GM20000 (cell line): ENCODE data around the gene OR10A6.

Experiments
- DNase-seq: peaks from one replicate; pipeline ENCODE4 v3.0.0; 2012; ENCODE audit warnings: low spot score
- TF ChIP-seq, protein P1 (sequence below): IDR thresholded peaks from 2 replicates; pipeline ENCODE4 v1.5.1; 2012; ENCODE audit warnings: mild to moderate bottlenecking, control low read depth; ENCODE audit errors: extremely low read depth, missing control alignments

Gene OR10A6

DNA sequence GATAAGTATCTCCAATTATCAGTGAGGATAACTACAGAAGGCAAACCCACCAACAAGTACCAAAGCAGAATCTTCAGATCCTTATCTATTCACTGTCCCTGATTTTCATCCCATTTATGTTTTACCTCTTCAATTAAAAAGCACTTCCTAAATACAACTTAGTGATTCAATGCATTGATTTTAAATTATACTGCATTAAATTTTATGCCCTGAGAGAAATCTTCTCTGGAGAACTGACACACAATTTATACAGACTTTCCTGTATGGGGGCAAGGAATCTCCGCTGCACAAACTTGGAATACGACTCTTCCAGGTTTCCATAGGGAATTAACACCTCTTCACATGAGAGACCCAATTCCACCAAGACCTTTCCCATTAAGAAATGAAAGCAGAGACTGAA is 10.5 kb upstream of the OR10A6 start, which contains the start of gene OR10A3:
TSS of gene OR10A3 (minus strand) at position 101 of the 400 bp plus-strand sequence. CDS start 2,188 bp downstream, outside the sequence.
- no peak for DNase-seq

GRCh38 chr11:7941146-7941545 is 10.1 kb upstream of the OR10A6 start:
- TF ChIP-seq, protein P1, sequence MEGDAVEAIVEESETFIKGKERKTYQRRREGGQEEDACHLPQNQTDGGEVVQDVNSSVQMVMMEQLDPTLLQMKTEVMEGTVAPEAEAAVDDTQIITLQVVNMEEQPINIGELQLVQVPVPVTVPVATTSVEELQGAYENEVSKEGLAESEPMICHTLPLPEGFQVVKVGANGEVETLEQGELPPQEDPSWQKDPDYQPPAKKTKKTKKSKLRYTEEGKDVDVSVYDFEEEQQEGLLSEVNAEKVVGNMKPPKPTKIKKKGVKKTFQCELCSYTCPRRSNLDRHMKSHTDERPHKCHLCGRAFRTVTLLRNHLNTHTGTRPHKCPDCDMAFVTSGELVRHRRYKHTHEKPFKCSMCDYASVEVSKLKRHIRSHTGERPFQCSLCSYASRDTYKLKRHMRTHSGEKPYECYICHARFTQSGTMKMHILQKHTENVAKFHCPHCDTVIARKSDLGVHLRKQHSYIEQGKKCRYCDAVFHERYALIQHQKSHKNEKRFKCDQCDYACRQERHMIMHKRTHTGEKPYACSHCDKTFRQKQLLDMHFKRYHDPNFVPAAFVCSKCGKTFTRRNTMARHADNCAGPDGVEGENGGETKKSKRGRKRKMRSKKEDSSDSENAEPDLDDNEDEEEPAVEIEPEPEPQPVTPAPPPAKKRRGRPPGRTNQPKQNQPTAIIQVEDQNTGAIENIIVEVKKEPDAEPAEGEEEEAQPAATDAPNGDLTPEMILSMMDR = no peak

More for the DNA sequence above, 10.5 kb upstream of the OR10A6 start, which contains the start of gene OR10A3:
- TF ChIP-seq, protein P1 = no peak

DNA sequence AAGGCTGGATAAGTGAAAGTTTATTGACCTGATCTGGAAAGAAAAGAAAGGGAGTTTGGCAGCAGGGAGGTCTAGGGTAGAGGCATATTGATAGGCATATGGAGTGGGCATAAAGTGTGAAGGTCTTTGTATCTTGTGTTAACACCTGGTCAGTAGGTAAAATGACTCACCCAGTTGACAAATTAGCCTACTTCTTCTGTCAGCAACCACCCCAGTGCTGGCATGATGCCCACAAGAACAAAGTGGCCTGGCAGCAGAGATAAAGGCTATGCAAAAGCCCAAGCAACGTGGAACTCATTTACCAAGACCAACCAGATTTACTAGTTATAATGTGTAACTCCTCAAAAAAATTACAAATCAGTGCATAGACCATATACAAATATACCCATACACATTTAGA is 5.5 kb upstream of the OR10A6 start:
- DNase-seq = no peak
- TF ChIP-seq, protein P1 = no peak

More at GRCh38 chr11:7941146-7941545, 10.1 kb upstream of the OR10A6 start:
- DNase-seq = no peak

DNA sequence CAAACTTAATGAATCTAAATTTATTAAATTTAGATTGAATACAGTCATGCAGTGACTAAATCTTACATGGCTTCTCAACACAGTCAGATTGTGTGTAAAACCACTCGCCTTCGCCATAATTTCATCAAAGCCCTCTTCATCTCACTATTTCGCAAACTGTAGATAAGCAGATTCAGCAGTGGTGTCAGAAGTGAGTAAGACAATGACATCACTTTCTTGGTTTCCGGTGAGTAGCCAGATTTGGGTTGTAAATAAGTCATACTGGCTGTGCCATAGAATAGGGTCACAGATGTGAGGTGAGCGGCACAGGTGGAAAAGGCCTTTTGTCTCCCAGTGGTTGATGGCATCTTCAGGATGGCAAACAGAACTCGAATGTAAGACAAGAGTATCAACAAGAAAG is 3.4 kb downstream of the OR10A6 start:
- TF ChIP-seq, protein P1 = no peak
- no peak for DNase-seq

- no peak for DNase-seq
- TF ChIP-seq, protein P1 = no peak
These were observed 6.5 kb downstream of the OR10A6 start for GRCh38 chr11:7924536-7924935.

DNA sequence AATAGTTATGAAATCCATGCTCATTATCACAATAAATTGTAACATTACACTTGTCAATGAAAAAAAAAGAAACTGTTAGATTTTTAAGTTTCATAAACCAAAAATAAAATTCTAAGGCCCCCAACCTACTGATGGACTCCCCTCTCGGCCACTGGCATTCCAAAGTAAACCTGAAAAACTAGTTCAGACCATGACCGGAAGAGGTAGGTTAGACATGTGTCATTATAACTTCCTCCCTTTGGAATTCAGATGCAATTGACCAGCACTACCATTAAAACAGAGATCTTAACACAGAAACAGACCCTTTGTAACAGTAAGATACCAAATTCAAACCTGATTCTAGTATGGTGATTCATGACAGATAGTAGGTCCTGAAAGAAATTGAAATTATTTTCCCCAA is 12.9 kb downstream of the OR10A6 start:
- DNase-seq = no peak
- TF ChIP-seq, protein P1 = no peak

GRCh38 chr11:7911011-7911410 is 20.1 kb downstream of the OR10A6 start:
- no peak for DNase-seq
- TF ChIP-seq, protein P1 = no peak
